ENCODE measurements around the gene HOXC9. TPM values are rescaled to one million over a fixed set of nuclear protein-coding genes. Genes with fewer than 3 reads are reported as not detected.

The HOXC9 gene
- total and polyA plus RNA-seq, 9 of the 15 experiments (the other 6 are each of a cell fraction or from before 2014, with no cell fraction given) = 1.1 to 10.5 (median 9.3) TPM

- peak; percentile 80 for TF ChIP-seq POLR2B (IDR thresholded peaks at IDR 0.05; ENCODE audit: low read depth, partially characterized antibody)
- 0 out of 2 replicates have a peak, but pooled peaks have one; percentile 16 for TF ChIP-seq MIER1 (IDR thresholded peaks at IDR 0.05; ENCODE audit: low read depth)
- TF ChIP-seq SRF (CRISPR knock-in tag; IDR thresholded peaks at IDR 0.05) = no peak
- no peak for TF ChIP-seq KLF16 (IDR thresholded peaks at IDR 0.05)
- 0 out of 2 replicates have a peak, but pooled peaks have one; percentile 18 for TF ChIP-seq CREB1 (IDR thresholded peaks at IDR 0.05)
- no peak for TF ChIP-seq CREB1 (CRISPR knock-in tag; IDR thresholded peaks at IDR 0.05)
- peak; percentile 24; the same call in 1 of the 2 replicates for TF ChIP-seq JUND (IDR thresholded peaks at IDR 0.05; ENCODE audit: borderline replicate concordance, low read depth, low read length)
- TF ChIP-seq JUND (tag; IDR thresholded peaks at IDR 0.05; ENCODE audit: borderline replicate concordance, low read depth, low read length) = no peak; the same call in 2 of the 3 replicates
- TF ChIP-seq GABPB1 (CRISPR knock-in tag; IDR thresholded peaks at IDR 0.05) = peak; percentile 84
- TF ChIP-seq, protein P1, sequence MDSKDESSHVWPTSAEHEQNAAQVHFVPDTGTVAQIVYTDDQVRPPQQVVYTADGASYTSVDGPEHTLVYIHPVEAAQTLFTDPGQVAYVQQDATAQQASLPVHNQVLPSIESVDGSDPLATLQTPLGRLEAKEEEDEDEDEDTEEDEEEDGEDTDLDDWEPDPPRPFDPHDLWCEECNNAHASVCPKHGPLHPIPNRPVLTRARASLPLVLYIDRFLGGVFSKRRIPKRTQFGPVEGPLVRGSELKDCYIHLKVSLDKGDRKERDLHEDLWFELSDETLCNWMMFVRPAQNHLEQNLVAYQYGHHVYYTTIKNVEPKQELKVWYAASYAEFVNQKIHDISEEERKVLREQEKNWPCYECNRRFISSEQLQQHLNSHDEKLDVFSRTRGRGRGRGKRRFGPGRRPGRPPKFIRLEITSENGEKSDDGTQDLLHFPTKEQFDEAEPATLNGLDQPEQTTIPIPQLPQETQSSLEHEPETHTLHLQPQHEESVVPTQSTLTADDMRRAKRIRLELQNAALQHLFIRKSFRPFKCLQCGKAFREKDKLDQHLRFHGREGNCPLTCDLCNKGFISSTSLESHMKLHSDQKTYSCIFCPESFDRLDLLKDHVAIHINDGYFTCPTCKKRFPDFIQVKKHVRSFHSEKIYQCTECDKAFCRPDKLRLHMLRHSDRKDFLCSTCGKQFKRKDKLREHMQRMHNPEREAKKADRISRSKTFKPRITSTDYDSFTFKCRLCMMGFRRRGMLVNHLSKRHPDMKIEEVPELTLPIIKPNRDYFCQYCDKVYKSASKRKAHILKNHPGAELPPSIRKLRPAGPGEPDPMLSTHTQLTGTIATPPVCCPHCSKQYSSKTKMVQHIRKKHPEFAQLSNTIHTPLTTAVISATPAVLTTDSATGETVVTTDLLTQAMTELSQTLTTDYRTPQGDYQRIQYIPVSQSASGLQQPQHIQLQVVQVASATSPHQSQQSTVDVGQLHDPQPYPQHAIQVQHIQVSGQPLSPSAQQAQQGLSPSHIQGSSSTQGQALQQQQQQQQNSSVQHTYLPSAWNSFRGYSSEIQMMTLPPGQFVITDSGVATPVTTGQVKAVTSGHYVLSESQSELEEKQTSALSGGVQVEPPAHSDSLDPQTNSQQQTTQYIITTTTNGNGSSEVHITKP (IDR thresholded peaks at IDR 0.05; ENCODE audit: partially characterized antibody) = peak; percentile 56
- no peak for TF ChIP-seq ZNF431 (CRISPR knock-in tag; IDR thresholded peaks at IDR 0.05)
- TF ChIP-seq, protein P2, sequence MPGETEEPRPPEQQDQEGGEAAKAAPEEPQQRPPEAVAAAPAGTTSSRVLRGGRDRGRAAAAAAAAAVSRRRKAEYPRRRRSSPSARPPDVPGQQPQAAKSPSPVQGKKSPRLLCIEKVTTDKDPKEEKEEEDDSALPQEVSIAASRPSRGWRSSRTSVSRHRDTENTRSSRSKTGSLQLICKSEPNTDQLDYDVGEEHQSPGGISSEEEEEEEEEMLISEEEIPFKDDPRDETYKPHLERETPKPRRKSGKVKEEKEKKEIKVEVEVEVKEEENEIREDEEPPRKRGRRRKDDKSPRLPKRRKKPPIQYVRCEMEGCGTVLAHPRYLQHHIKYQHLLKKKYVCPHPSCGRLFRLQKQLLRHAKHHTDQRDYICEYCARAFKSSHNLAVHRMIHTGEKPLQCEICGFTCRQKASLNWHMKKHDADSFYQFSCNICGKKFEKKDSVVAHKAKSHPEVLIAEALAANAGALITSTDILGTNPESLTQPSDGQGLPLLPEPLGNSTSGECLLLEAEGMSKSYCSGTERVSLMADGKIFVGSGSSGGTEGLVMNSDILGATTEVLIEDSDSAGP (CRISPR knock-in tag; IDR thresholded peaks at IDR 0.05) = no peak
- TF ChIP-seq ZNF165 (CRISPR knock-in tag; IDR thresholded peaks at IDR 0.05; ENCODE audit: borderline replicate concordance) = no peak
- TF ChIP-seq, protein P3, sequence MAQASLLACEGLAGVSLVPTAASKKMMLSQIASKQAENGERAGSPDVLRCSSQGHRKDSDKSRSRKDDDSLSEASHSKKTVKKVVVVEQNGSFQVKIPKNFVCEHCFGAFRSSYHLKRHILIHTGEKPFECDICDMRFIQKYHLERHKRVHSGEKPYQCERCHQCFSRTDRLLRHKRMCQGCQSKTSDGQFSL (CRISPR knock-in tag; IDR thresholded peaks at IDR 0.05) = peak; percentile 91
- TF ChIP-seq, protein P3 (tag; IDR thresholded peaks at IDR 0.05) = peak in 1 of 2 experiments; percentile 90; a peak in 2 of 4 replicates
- no peak for TF ChIP-seq HNRNPL (IDR thresholded peaks at IDR 0.05; ENCODE audit: low read depth, low read length)
- no peak for TF ChIP-seq E2F8 (IDR thresholded peaks at IDR 0.05; ENCODE audit: low read depth, partially characterized antibody)
- no peak for TF ChIP-seq STAT5A (IDR thresholded peaks at IDR 0.05; ENCODE audit: borderline replicate concordance, low read length)
- no peak for TF ChIP-seq ZNF140 (CRISPR knock-in tag; IDR thresholded peaks at IDR 0.05)
Measured at GRCh38 chr12:53995378-53996239, 4.4 kb upstream of the HOXC9 start (continued).
